Muscle layer of duodenum (tissue), 2 donors: ENCODE results near the gene SSU72.
"Not testable (repeated sequence)": the region's sequence is repeated elsewhere in the genome, so short reads cannot be mapped to it uniquely, and the experiment has no call there.

ENCODE experiments used
- H3K27ac ChIP-seq: one replicate; pipeline ENCODE4 v1.7.0; 2013; ENCODE audit warnings: mild to moderate bottlenecking, low read length
- H3K27me3 ChIP-seq: one replicate; pipeline ENCODE4 v1.7.0; 2013; ENCODE audit warnings: low read depth, mild to moderate bottlenecking, control low read depth, low read length
- H3K36me3 ChIP-seq, 2 donors: one replicate each; pipeline ENCODE4 v1.7.0; 2013; ENCODE audit warnings: low read length in 2 of 2, control low read depth in 1 of 2, mild to moderate bottlenecking in 1 of 2; ENCODE audit not compliant: insufficient read depth in 2 of 2, control insufficient read depth in 1 of 2
- H3K4me1 ChIP-seq, 2 donors: one replicate each; pipeline ENCODE4 v1.7.0; 2013; ENCODE audit warnings: low read length in 2 of 2, mild to moderate bottlenecking in 2 of 2, control low read depth in 1 of 2, moderate library complexity in 1 of 2; ENCODE audit not compliant: insufficient read depth in 2 of 2, control insufficient read depth in 1 of 2
- H3K4me3 ChIP-seq, 2 donors: one replicate each; pipeline ENCODE4 v1.7.0; 2013; ENCODE audit warnings: low read length in 2 of 2, low read depth in 1 of 2, mild to moderate bottlenecking in 1 of 2
- H3K9me3 ChIP-seq, 2 donors: one replicate each; pipeline ENCODE4 v1.7.0; 2013; ENCODE audit warnings: low read length in 2 of 2, control low read depth in 1 of 2, mild to moderate bottlenecking in 1 of 2; ENCODE audit not compliant: control insufficient read depth in 1 of 2
- donor health status: healthy.

The SSU72 gene

GRCh38 chr1:1505366-1505798, 69.3 kb downstream of the SSU72 start:
- H3K27me3 ChIP-seq, H3K36me3 ChIP-seq, H3K27ac ChIP-seq, H3K9me3 ChIP-seq, H3K4me1 ChIP-seq, H3K4me3 ChIP-seq: not testable (repeated sequence)

GRCh38 chr1:1504777-1505365, 69.8 kb downstream of the SSU72 start:
- H3K9me3 ChIP-seq, H3K4me3 ChIP-seq, H3K36me3 ChIP-seq, H3K27me3 ChIP-seq, H3K27ac ChIP-seq, H3K4me1 ChIP-seq: not testable (repeated sequence)

- not testable (repeated sequence) for H3K4me3 ChIP-seq, H3K27ac ChIP-seq, H3K4me1 ChIP-seq, H3K27me3 ChIP-seq
- H3K36me3 ChIP-seq, result peaks cover 7 to 48% of the 10 kb centered on the region in 2 donors
- peaks cover 0 to 12% of the 10 kb centered on the region in 2 donors for H3K9me3 ChIP-seq
Observed at GRCh38 chr1:1495461-1495975, 79.1 kb downstream of the SSU72 start.

- H3K27me3 ChIP-seq, H3K4me3 ChIP-seq, H3K4me1 ChIP-seq, H3K27ac ChIP-seq: not testable (repeated sequence)
- Histone ChIP-seq H3K36me3 (peaks cover 7 to 59% of the 10 kb centered on the region in 2 donors), H3K9me3 (peaks cover 0 to 12% of the 10 kb centered on the region in 2 donors)
Observed at GRCh38 chr1:1494311-1494710, 80.4 kb downstream of the SSU72 start.
